NCI-H345 treated with DMSO at 0.1 percent for 48 hours (cell line): Measurements from ENCODE around the gene HAGH.
A peak's percentile ranks its signal among the peaks of the same experiment; 100 is the strongest.

Source experiments
- DNase-seq: peaks from one replicate; lab custom pipeline; 2025; ENCODE audit not compliant: unreplicated experiment; lab: John Stamatoyannopoulos, UW

The HAGH gene

GRCh38 chr16:1787322-1788094 is 39.1 kb downstream of the HAGH start:
- no peak for DNase-seq

DNA sequence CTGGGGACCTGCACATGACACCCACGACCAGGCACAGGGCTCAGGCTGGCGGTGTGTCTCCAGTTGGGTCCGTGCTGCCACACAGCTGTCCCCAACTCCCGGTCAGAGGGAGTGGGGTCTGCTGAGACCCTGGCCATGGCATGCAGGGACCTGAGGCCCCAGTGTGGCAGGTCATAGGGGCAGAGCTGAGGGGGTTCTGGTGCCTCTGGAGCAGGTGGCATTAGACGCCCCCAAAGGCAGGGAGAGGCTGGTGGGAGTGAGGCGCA is 39.6 kb downstream of the HAGH start:
- DNase-seq = no peak

DNA sequence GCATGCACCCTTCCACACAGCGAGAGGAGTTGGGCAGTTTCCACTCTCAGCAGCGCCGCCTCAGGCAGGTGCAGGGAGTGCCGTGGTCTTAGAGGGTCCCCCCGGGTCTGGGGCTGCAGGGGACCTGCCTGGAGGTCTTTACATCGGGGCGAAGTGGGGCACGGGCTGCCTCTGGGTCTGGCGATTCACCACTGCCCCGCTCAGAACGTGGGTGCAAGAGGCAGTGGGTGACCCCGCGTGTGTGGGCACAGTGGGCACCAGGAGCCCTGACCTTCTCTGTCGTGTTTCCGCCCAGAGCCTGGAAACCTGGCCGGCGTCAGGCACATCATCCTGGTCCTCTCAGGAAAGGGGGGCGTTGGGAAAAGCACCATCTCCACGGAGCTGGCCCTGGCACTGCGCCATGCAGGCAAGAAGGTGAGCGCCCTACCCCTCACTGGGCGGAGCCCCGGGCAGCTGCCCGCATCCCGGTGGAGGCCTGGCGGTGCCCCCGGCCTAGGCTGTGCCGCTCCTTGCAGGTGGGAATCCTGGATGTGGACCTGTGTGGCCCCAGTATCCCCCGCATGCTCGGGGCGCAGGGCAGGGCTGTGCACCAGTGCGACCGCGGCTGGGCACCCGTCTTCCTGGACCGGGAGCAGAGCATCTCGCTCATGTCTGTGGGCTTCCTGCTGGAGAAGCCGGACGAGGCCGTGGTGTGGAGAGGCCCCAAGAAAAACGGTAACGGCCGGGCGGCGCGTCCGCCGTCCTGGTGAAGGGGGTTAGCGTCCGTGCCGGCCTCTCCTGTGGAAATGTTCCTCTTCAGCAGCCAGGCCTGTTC is 40.2 kb downstream of the HAGH start:
- no peak for DNase-seq

DNA sequence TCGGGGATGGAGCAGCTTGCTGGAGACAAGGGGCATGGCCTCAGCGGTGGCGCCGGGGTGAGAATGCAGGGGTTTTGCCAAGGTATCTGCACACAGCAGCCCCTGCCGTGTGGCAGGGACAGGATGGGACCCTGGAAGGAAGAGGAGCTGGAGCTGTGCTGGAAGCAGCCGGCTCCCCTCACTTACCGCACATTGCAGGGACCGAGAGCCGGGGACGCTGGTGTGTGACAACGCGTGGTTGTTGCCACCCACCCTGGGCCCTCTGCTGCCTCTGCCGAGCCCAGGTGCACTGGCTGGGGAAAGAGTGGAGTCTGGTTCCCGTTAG is 40.8 kb downstream of the HAGH start:
- DNase-seq = no peak

DNA sequence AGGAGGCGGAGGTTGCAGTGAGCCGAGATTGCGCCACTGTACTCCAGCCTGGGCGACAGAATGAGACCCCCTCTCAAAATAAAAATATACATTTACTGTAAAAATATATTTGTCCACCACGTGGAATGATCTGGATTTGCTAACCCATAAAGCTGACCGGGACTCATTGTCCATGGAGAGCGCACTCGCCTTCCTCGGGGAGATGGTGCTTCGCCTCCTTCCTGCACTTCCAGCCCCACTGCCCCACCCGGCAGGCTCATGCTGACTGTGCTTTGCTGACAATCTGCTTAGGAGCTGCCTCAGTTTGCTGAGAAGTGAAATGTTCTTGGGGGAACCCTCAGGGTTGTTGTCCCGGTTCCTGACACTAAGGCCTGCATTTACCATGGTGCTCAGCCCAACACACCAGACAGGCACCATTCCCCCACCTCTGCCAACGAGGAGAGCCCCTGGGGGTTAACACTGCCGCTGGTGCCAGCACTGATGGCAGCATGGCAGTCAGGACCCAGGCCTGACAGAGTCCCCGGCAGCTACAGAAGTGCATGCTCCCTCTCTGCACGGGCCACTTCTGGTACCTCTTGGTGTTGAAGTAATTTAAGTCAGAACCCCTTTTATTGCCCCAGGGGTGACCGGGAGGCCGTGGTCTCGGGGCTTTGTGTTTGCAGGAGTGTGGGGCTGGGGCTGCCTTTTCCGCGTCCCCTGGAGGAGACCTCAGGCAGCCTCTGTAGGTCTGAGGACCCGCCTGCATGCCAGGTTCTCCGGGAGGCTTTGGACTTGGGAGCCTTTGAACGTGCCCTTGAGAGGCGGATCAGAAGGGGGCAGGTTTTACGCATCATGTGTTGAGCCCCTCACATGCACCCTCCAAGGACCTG is 41.4 kb downstream of the HAGH start:
- no peak for DNase-seq

DNA sequence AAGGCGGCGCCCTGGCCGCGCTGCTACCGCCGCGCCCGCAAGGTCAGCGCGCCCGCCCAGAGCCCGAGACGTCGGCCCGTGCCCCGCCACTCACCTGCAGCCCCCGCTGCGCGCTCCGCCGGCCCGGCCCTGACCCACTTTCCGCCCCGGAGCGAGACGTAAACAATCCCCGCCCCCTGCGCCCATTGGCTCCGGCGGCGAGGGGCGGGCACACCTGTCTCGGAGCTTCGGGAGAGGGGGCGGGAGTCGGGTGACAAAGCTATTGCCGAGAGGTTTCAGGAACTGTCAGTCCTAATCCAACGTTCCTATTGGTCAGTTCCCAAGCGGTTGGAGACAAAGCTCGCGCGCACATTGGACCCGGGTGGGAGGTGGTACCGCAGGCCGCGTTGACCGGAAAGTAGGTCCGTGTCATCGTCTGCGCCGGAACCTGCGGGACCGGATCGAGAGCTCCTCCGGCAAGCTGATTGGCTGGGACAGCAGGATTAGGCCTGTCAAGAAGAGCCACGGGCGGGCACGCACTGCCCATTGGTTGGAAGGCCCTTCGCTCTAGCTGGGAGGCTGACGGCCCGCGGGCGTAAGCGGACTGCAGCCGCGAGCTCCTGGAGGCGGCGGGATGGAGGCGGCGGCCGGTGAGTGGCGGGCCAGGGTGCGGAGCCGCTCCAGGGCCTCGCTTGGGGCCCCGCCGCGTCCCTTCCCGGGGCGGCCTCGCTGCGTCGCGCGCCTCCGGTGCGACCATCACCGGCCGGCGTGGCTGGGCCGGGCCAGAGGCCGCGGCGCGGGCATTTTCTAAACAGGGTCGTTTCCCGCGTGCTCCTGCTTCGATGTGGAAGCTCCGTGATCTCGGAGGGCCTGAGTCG is 44.0 kb downstream of the HAGH start, which contains the start of the genes NUBP2 and SPSB3:
NUBP2 (plus strand) TSS at position 553 of the 857 bp plus-strand sequence; CDS start at position 614, 61 bp downstream.
SPSB3 (minus strand) TSS at position 164 of the 857 bp plus-strand sequence. CDS start 1,088 bp downstream, outside the sequence.
- peak; percentile 98 for DNase-seq

- DNase-seq = no peak
Observed at GRCh38 chr16:1781758-1782407, 44.7 kb downstream of the HAGH start.

- DNase-seq = no peak
Observed at GRCh38 chr16:1781254-1781653, 45.4 kb downstream of the HAGH start.

- DNase-seq = no peak
Observed at GRCh38 chr16:1780677-1781072, 46.0 kb downstream of the HAGH start.

- no peak for DNase-seq
Observed at GRCh38 chr16:1779741-1780676, 46.6 kb downstream of the HAGH start.

DNA sequence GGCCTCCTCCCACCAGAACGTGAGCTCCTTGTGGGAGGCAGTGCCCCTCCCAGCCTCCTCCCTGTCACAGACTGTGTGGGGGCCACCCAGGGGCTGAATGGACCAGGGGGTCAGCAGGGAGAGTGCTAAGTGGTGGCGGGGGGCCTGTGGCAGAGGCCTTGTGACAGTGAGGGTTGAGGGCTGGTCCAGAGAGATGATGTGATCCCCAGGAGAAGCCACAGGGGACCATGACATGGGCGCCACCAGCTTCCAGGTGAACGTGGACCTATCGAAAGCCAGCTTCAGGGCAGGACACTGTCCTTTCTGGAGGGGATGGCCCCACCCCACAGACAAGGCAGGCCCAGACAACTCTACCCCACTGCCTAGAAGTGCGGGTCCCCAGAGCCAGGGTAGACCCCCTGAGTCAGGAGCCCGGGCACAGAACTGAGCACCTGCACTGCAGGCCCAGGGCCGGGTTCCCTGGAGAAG is 47.4 kb downstream of the HAGH start:
- no peak for DNase-seq

DNA sequence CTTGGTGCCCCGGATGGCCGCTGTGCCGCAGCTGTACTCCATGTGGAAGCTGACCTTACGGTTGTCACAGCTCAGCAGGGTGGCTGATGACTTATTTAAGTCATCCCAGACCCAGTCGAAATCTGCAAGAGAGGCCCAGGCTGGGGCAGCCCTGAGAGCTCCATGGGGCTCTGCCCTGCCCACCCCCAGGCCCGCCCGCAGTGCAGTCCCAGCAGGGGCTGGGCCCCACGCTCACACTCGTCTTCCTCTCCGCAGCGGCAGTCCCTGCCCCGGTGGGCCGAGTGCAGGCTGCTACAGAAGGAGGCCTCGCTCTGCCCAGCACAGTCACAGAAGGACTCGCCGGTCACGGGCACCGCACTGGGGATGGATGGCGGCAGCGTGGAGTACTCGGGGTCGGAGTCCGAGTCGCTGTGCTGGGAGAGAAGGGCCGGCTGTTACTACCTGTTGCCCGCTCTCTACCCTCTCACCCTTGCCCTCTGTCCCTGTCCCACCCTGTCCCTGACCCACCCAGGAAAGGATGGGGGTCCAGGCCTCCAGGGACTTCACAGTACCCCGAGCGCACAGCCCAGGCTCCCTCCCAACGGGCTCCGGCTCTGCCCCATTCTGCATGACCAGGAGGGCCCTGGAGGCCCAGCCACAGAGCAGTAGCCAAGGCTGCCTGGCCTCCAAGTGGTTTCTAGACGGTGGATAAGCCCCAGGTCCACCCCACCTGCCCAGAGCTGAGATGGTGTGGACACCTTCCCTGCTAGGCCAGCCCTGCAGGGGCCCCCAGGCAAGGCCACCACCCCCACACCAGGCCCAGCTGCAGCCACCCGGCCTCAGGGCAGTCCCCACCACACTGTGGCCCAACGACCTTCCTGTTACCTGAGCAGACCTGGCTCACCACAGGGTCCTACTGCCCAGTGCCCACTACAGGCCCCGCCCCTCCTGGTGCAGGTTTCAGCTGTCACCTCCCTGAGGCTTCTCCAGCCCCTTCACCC is 48.1 kb downstream of the HAGH start:
- no peak for DNase-seq

GRCh38 chr16:1777375-1778199 is 49.0 kb downstream of the HAGH start:
- no peak for DNase-seq

DNA sequence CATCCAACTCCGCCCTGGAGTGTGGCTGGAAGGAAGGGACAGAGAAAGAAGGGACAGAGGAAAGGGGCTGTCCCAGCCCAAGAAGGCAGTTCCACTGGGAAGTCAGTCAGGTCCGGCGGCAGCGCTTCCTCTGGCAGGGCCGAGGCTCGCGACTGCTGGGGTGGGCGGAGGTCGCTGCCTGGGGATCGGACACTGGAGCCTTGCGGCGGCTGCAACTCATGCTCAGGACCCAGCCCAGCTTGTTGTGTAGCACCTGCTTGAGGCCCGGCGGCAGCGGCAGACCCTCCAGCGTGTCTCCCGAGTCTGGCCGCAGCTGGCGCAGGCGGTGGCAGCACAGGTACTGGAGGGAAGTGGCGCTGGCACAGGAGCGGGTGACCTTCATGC is 49.6 kb downstream of the HAGH start:
- no peak for DNase-seq

GRCh38 chr16:1776672-1776955 is 50.0 kb downstream of the HAGH start:
- DNase-seq = no peak

DNA sequence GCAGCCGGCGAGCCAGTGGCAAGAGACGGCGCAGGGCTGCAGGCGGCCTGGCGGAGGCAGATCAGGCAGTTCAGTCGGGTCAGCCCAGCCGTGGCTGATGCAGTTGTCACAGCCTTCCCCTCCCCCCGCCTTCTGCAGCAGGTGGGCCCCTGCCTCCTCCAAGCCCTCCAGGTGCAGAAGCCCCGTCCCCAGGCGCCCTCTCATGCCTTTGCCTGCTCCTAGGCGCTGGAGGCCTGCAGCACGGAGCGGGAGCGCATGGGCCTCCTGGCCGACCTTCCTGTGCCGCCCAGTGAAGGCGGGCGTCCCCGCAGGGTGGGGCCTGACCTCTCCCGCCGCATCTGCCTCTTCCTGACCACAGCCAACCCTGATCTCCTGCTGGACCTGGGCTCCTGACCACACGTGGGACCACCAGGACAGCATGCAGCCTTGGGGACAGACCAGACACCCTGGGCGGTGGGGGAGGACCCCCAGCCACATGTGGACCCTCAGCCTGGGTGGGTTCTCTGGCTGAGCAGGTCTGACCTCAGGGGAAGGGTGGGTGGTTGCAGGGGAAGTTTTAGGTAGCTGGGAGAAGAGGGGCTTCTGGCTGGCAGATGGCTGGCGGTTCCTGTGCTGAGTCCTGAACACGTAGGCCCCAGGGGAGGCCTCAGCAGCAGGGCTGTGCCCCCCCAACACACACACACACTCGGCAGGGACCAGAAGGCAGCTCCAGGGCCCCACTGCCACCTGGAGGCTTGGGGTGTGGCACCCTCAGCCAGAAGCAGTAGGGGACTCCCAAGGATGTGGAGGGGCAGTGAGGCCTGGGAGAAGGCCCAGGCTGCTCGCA is 50.6 kb downstream of the HAGH start:
- no peak for DNase-seq
